Left forelimb (tissue), 1 donor: ENCODE data around the gene USP1.
A peak's percentile ranks its signal among the peaks of the same experiment; 100 is the strongest.

Source experiments
- DNase-seq: peaks from one replicate; pipeline ENCODE4 v3.0.0-alpha.2; 2018; ENCODE audit warnings: low spot score

USP1 gene

GRCh38 chr1:62436466-62437272, at the start of gene USP1:
TSS of gene USP1 (plus strand) at chr1:62437049. CDS start at chr1:62439868, 2,819 bp downstream.
- peak; percentile 98 for DNase-seq

GRCh38 chr1:62389531-62389930, 47.3 kb upstream of the USP1 start:
- DNase-seq, result no peak

GRCh38 chr1:62390071-62390470, 46.8 kb upstream of the USP1 start:
- no peak for DNase-seq

GRCh38 chr1:62391369-62391971, 45.4 kb upstream of the USP1 start:
- DNase-seq, result no peak

GRCh38 chr1:62392951-62393350, 43.9 kb upstream of the USP1 start:
- DNase-seq, result no peak

- no peak for DNase-seq
Observed at GRCh38 chr1:62394646-62395045, 42.2 kb upstream of the USP1 start.

- DNase-seq, result no peak
Observed at GRCh38 chr1:62395291-62395690, 41.6 kb upstream of the USP1 start.

GRCh38 chr1:62396871-62397270, 40.0 kb upstream of the USP1 start:
- DNase-seq, result no peak

GRCh38 chr1:62397301-62397700, 39.5 kb upstream of the USP1 start:
- DNase-seq, result no peak

GRCh38 chr1:62398377-62398776, 38.5 kb upstream of the USP1 start:
- DNase-seq, result no peak

GRCh38 chr1:62401034-62401760, 35.7 kb upstream of the USP1 start:
- DNase-seq, result no peak

- DNase-seq, result no peak
Observed at GRCh38 chr1:62405247-62405646, 31.6 kb upstream of the USP1 start.

GRCh38 chr1:62406576-62406975, 30.3 kb upstream of the USP1 start:
- DNase-seq, result no peak

- no peak for DNase-seq
Observed at GRCh38 chr1:62407398-62408009, 29.3 kb upstream of the USP1 start.

GRCh38 chr1:62415687-62416086, 21.2 kb upstream of the USP1 start:
- DNase-seq, result no peak

- DNase-seq, result no peak
Observed at GRCh38 chr1:62417351-62417999, 19.4 kb upstream of the USP1 start.

- no peak for DNase-seq
Observed at GRCh38 chr1:62420214-62420613, 16.6 kb upstream of the USP1 start.

- no peak for DNase-seq
Observed at GRCh38 chr1:62423580-62424242, 13.1 kb upstream of the USP1 start.

- no peak for DNase-seq
Observed at GRCh38 chr1:62424411-62424810, 12.4 kb upstream of the USP1 start.

GRCh38 chr1:62425041-62425440, 11.8 kb upstream of the USP1 start:
- no peak for DNase-seq

GRCh38 chr1:62426237-62426636, 10.6 kb upstream of the USP1 start:
- DNase-seq, result no peak

- DNase-seq, result no peak
Observed at GRCh38 chr1:62426794-62427193, 10.1 kb upstream of the USP1 start.
